Osteocyte (in vitro differentiated cells): Measurements from ENCODE around the gene CCR6. TPM values are rescaled to one million over a fixed set of nuclear protein-coding genes. Genes with fewer than 3 reads are reported as not detected.

Experiments used
- DNase-seq: peaks from one replicate; pipeline ENCODE4 v3.0.0; 2021; ENCODE audit warnings: mixed read lengths; ENCODE audit not compliant: unreplicated experiment; ENCODE audit errors: extremely low spot score
- H3K27ac Mint-ChIP-seq: one replicate; pipeline ENCODE4 v1.8.0; 2021; ENCODE audit warnings: mild to moderate bottlenecking, mixed read lengths; ENCODE audit not compliant: unreplicated experiment
- H3K27me3 Mint-ChIP-seq: one replicate; pipeline ENCODE4 v1.8.0; 2021; ENCODE audit warnings: mixed read lengths; ENCODE audit not compliant: unreplicated experiment
- H3K36me3 Mint-ChIP-seq: one replicate; pipeline ENCODE4 v1.8.0; 2021; ENCODE audit warnings: mixed read lengths; ENCODE audit not compliant: unreplicated experiment
- H3K4me1 Mint-ChIP-seq: one replicate; pipeline ENCODE4 v1.8.0; 2021; ENCODE audit warnings: mixed read lengths; ENCODE audit not compliant: unreplicated experiment
- H3K4me3 Mint-ChIP-seq: one replicate; pipeline ENCODE4 v1.8.0; 2021; ENCODE audit warnings: mild to moderate bottlenecking, moderate library complexity, mixed read lengths; ENCODE audit not compliant: unreplicated experiment
- H3K9me3 Mint-ChIP-seq: one replicate; pipeline ENCODE4 v1.8.0; 2021; ENCODE audit warnings: mixed read lengths; ENCODE audit not compliant: unreplicated experiment
- total RNA-seq: library from RNA; stranded (reverse); gene quantifications from 2 replicates; pipeline ENCODE4 v1.2.1, GENCODE V29; 2021
- TF ChIP-seq, protein P1 (sequence below): fragments of 200-600 bp; sonication (generic); IDR thresholded peaks from 2 replicates; pipeline ENCODE4 v1.5.0; 2021; ENCODE audit warnings: antibody characterized with exemption, mild to moderate bottlenecking, moderate library complexity

Gene CCR6
- total RNA-seq, 1 donor from 2014 or later = not detected

DNA sequence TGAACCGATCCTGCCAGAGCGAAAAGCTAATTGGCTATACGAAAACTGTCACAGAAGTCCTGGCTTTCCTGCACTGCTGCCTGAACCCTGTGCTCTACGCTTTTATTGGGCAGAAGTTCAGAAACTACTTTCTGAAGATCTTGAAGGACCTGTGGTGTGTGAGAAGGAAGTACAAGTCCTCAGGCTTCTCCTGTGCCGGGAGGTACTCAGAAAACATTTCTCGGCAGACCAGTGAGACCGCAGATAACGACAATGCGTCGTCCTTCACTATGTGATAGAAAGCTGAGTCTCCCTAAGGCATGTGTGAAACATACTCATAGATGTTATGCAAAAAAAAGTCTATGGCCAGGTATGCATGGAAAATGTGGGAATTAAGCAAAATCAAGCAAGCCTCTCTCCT is 14.2 kb downstream of the CCR6 start:
- Mint-ChIP-seq H3K36me3 (no peaks in the 10 kb centered on the region), H3K4me3 (no peak overlapping the region), H3K4me1 (no peaks in the 10 kb centered on the region), H3K9me3 (no peaks in the 10 kb centered on the region), H3K27me3 (peaks cover 7% of the 10 kb centered on the region), H3K27ac (no peak overlapping the region)
- TF ChIP-seq, protein P1, sequence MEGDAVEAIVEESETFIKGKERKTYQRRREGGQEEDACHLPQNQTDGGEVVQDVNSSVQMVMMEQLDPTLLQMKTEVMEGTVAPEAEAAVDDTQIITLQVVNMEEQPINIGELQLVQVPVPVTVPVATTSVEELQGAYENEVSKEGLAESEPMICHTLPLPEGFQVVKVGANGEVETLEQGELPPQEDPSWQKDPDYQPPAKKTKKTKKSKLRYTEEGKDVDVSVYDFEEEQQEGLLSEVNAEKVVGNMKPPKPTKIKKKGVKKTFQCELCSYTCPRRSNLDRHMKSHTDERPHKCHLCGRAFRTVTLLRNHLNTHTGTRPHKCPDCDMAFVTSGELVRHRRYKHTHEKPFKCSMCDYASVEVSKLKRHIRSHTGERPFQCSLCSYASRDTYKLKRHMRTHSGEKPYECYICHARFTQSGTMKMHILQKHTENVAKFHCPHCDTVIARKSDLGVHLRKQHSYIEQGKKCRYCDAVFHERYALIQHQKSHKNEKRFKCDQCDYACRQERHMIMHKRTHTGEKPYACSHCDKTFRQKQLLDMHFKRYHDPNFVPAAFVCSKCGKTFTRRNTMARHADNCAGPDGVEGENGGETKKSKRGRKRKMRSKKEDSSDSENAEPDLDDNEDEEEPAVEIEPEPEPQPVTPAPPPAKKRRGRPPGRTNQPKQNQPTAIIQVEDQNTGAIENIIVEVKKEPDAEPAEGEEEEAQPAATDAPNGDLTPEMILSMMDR = no peak
- no peak for DNase-seq

DNA sequence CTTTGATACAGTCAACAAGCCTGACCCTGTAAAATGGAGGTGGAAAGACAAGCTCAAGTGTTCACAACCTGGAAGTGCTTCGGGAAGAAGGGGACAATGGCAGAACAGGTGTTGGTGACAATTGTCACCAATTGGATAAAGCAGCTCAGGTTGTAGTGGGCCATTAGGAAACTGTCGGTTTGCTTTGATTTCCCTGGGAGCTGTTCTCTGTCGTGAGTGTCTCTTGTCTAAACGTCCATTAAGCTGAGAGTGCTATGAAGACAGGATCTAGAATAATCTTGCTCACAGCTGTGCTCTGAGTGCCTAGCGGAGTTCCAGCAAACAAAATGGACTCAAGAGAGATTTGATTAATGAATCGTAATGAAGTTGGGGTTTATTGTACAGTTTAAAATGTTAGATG is 15.0 kb downstream of the CCR6 start:
- Mint-ChIP-seq H3K4me1 (no peaks in the 10 kb centered on the region), H3K9me3 (no peaks in the 10 kb centered on the region), H3K27ac (no peak overlapping the region), H3K27me3 (peaks cover 7% of the 10 kb centered on the region), H3K36me3 (no peaks in the 10 kb centered on the region), H3K4me3 (no peak overlapping the region)
- TF ChIP-seq, protein P1 = no peak
- no peak for DNase-seq

DNA sequence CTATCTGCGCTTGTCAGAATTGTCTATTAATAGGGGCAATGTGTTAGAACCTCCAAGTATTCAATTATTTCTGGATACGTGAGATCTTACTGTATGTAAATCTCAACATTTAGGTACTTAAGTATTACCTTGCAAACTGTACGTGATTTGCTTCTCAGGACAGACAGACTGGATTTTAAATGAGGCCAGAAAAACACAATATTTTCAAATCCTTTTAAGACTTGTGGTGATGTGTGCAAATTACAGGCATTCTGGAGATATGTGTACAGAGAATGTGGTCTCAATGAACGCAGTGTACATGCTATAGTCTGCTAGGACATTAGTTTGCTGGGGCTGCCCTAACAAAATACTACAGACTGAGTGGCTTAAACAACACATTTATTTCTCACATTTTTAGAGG is 16.9 kb downstream of the CCR6 start:
- Mint-ChIP-seq H3K36me3 (no peaks in the 10 kb centered on the region), H3K9me3 (peaks cover 2% of the 10 kb centered on the region), H3K4me3 (no peak overlapping the region), H3K4me1 (no peaks in the 10 kb centered on the region), H3K27ac (no peak overlapping the region), H3K27me3 (peaks cover 7% of the 10 kb centered on the region)
- TF ChIP-seq, protein P1 = no peak
- no peak for DNase-seq

DNA sequence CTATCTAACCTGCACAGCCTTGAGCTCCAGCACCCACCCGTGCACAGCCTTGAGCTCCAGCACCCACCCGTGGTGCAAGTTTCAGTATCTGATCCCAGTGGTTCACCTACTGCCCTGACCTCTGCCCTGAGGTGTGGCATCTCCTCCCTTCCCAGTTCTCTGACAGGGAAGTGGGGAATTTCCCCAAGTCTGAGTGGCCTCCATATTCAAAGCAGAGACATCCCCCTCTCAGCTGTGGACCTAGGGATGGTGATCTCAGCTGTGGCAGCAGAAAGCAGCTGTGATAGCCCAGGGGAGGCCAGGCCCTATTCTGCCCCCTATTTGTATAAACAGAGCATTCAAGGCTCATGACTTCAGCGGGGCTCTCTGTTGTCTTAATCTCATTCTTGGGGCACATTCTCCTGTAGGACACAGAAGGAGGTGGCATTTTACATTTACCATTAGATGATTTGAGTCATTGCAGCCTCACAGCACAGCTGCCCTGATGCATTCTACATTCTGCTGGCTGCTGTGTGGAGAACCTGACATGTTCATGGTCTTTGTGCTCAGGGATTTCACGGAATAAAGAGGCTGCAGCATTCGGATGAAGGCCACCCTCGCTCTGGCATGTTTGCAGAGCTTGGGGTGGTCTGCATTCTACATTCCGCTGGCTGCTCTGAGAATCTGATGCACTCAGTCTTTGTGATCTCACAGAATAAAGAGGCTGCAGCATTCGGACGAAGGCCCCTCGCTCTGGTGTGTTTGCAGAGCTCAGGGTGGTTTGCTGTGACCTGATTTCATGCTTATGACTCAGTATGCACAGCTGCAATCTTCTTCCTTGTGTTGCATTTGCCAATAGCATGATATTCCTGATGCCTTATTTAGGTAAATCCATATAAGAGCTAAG is 17.9 kb downstream of the CCR6 start:
- Mint-ChIP-seq H3K36me3 (no peaks in the 10 kb centered on the region), H3K27me3 (peaks cover 10% of the 10 kb centered on the region), H3K27ac (no peak overlapping the region), H3K4me3 (no peak overlapping the region), H3K4me1 (no peaks in the 10 kb centered on the region), H3K9me3 (peaks cover 5% of the 10 kb centered on the region)
- no peak for DNase-seq
- TF ChIP-seq, protein P1 = no peak

DNA sequence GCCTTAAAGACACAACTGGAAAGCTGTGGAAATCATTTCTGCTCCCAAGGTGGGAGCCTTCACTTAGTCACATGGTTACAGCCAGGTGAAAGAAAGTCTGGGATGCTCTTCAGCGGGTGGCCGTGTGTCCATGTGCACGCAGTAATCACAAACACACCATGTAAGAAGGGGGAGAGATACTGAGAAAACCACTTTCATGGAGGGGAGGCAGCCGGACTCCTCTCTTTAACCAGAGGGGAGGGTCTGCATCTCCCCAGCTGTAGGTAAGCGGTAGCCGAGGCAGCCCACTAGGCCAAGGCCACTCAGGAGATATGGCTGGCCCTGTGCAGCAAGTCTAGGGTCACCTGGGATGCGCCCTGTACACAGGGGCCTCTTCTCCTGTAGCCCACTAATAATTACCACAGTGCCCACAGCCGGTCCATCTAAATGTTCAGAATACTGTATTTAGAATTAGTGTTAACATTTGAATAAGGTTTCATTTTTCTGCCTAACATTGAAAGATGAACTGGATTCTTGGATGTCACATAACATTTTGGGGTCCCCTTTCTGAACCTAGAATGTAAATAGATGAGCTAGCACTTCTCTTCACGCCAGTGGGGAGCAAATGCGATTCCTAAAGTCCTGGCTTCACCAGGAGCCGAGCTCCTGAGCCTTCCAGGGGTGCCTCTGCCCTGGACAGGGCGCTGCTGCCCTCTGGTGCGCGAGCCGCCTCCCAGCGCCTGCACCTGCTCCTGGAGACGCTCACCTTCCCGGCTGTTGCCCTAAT is 19.0 kb downstream of the CCR6 start:
- Mint-ChIP-seq H3K27me3 (peaks cover 20% of the 10 kb centered on the region), H3K4me1 (peaks cover 3% of the 10 kb centered on the region), H3K4me3 (no peak overlapping the region), H3K9me3 (peaks cover 5% of the 10 kb centered on the region), H3K27ac (no peak overlapping the region), H3K36me3 (no peaks in the 10 kb centered on the region)
- TF ChIP-seq, protein P1 = peak; percentile 72
- DNase-seq = no peak
